NCI-H2196 treated with DMSO at 0.1 percent for 48 hours (cell line): Measurements from ENCODE around the gene SRI.
"Not testable (repeated sequence)": the region's sequence is repeated elsewhere in the genome, so short reads cannot be mapped to it uniquely, and the experiment has no call there.

Experiments
- DNase-seq: peaks from one replicate; lab custom pipeline; 2025; ENCODE audit not compliant: unreplicated experiment; lab: John Stamatoyannopoulos, UW

SRI gene

DNA sequence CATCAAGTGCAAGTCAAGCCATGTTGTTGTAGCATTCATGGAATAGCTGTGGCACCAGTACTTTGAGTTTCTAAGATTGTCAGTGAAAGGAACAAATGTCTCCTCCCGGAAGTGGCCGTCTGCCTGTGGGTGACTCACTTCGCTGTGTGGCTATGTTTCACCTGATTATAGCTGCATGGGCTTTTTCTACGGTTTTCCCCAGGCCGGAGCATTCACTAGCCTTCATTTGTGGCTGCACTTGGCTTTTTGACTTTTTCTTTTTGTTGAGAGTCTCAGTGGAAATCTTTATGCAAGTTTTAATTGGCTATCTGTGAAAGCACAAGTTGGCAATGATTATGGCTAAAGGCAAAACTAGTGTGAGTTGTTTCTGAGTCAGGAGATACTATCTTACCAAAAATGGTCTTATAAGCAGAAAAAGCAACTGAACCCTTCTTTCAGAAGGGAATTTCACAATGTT, 35.0 kb downstream of the SRI start:
- no peak for DNase-seq

DNA sequence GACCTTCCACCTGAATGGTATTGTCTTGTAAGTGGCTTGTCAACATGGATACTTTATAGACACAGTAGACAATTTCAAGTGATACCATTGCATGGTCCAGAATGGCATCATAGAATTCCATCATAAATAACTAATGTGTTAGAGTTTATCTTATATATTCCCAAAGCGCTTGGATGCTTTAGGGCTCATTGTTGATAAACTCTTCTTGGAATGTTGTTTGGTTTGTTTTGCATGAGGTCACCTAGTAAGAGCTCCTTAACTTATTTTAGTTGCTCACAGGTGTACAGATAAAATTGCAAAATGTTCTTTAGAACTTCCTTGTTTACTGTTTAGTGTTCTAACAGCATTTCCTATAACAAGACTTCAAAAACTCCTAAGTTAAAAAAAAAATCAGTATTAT, 36.8 kb downstream of the SRI start:
- no peak for DNase-seq

DNA sequence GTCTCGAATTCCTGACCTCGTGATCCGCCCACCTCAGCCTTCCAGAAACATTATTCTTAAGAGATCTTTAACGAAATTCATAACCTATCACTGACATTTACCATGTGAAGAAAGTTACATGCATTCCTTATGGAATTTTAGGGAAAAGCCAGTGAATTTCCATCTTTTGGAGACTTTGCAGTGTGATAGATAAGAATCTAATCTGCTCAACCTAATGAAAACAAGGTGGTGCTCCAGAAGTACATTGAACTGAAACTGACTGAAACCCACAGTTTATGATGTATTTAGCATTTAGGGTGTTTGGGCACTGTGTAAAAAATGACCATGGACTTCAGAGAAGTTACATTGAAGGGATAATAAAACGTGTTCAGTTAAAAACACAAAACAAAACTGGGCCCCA, 43.6 kb downstream of the SRI start:
- no peak for DNase-seq

DNA sequence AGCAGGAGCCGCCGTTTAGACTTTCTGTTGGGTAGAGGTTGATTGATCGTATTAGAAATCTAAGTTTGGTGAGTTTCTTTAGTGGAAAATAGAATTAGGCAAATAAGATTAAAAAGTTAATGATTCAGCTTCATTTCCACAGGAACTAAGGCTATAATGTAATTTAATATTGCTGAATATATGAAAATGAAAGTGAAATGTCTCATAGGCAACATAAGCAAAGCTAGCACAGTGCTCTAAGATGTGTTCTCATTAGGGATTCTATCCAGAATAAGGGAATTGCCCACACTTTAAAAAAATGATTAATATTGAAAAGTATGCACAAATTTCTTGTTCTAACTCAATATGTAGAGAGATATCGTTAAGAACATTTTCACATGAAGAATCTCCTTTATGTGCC, 47.0 kb downstream of the SRI start:
- DNase-seq, result no peak

DNA sequence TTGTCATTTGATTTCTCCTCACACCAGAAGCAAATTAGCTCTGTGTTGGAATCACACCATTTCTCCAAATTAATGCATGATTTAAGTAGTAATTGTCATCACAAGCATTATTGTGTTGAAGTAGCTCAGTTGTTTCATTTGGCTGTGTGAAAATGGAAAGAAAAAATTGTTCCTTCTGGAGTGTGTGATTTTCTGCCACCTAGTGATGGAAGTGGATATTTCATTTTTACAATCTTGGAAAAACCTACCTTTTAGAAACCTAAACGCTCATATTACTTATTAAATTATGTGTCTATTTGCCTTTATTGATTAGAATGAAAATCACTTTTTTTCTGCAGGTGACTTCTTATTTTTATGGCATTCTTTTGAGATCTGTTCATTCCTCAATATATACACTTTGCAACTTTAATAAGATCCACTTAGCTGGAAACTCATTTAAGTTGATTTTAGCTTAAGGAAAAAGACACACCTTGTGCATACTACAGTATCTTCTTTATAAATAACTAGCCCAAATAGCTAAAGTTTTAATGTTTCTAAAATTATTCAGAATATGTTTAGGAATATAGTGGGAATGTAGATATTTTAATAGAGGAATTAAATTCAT, 50.0 kb downstream of the SRI start:
- DNase-seq, result no peak

DNA sequence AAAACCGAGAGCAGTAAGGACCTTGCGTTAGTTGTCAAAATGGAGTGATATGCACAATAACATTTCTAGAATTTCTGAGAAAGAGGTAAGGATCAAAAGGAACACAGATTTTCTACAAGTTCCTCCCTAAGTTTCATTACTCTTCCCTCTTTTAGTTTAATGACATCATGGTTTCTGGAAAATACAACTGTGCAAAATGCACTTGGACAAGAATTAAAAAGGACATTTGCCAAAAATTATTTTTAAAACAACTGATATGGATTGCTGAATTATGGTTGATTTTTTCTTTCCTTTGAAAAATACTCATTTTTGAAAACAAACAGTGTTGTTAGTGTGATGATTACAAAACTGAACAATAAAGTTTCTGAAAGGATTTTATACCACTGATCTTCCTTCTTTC, 52.1 kb downstream of the SRI start:
- DNase-seq, result no peak

DNA sequence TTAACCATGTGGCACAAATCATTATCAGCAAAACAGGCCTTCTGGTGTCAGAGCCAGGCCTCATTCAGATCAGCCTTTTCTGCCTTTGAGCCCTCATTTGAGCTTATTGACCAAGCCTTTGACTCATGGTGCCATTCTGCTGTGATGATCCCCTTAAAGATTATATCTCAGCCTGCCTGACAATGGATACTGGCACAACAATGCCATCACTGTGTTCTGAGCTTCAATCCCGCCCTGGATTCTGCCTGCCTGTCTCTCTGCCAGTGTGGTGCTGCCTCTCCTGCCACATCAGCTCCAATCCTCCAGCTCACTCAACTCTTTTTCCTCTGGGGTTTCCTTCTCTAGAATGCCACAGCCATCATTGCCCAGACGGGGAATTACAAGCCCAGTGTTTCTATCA, 52.6 kb downstream of the SRI start:
- no peak for DNase-seq

DNA sequence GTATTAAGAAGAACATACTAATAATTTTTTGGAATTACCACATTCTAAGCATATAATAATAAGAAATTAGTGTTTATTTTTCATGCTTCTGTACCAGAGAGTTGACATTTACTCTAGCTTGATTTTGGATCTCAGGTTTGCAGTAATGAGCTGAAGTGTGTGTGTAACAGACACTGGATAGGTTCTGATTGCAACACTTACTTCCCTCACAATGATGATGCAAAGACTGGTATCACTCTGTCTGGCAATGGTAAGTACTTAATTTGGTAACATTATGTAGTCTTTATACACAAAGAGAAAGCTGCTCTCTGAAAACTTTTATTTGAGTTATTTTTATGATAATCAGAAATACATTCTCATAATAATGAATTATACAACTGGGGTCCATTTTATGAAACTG, 54.1 kb downstream of the SRI start:
- DNase-seq, result no peak

DNA sequence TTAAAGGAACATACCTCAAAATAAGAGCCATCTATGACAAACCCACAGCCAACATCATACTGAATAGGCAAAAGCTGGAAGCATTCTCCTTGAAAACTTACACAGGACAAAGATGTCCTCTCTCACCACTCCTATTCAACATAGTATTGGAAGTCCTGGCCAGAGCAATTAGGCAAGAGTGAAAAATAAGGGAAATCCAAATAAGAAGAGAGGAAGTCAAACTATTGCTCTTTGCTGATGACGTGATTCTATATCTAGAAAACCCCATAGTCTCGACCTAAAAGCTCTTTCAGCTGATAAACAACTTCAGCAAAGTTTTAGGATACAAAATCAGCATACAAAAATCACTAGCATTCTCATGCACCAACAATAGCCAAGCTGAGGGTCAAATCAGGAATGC, 60.1 kb downstream of the SRI start:
- DNase-seq, result not testable (repeated sequence)

DNA sequence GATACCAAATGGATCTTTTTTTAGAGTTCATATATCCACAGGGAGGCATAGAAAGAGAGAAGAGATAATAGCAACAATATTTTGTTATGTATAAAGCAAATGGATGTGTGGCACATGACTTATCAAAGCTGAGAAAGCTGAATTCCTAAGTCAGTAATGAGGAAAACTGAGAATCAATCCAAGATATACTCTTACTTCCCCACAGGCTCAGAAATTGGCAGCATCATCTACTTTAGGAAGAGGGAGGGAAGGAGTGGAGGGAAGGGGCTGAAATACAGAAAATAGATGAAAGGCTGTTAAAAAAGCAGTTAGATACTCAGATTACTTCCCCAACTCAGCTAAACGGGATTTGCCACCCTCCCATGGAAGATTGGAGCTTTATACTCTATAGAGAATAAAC, 63.5 kb downstream of the SRI start:
- DNase-seq, result no peak

DNA sequence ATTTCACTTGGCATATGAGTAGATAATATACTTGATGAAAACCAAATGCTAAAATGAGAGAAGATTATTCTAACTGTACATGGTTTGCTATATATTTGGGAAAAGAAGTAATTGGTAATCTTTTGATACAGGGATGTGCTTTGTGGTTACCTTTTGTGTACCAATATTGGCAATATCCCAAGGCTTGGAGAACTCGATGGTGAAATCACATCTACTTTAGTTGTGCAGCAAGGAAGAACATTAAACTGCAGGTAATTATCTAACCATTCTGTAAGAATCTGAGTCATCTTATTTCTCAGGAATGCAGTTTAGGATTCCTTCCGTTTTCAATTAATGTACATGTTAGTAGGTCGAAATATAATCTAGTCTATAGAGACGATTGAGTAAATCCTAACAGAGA, 64.1 kb downstream of the SRI start:
- no peak for DNase-seq
